Prostate gland (tissue), 2 donors: Measurements from ENCODE around the gene KCNH2.

Source experiments
- CTCF ChIP-seq, 4 experiments: fragments of 200-600 bp in 2 of 4; fragments of 450-650 bp in 2 of 4; sonication (generic) in 2 of 4; IDR thresholded peaks; 1 replicate in 3 of 4; 2 replicates in 1 of 4; pipeline ENCODE4 v1.5.1; 2016 to 2019; ENCODE audit warnings: antibody characterized with exemption in 4 of 4, mild to moderate bottlenecking in 2 of 4, moderate library complexity in 2 of 4
- POLR2A ChIP-seq: fragments of 450-650 bp; IDR thresholded peaks from one replicate; pipeline ENCODE4 v1.6.1; 2016; ENCODE audit warnings: antibody characterized with exemption, mild to moderate bottlenecking
- POLR2AphosphoS5 ChIP-seq: sonication (generic); formaldehyde crosslinking; IDR thresholded peaks from one replicate; pipeline ENCODE4 v1.6.1; 2017; ENCODE audit warnings: antibody characterized with exemption

DNA sequence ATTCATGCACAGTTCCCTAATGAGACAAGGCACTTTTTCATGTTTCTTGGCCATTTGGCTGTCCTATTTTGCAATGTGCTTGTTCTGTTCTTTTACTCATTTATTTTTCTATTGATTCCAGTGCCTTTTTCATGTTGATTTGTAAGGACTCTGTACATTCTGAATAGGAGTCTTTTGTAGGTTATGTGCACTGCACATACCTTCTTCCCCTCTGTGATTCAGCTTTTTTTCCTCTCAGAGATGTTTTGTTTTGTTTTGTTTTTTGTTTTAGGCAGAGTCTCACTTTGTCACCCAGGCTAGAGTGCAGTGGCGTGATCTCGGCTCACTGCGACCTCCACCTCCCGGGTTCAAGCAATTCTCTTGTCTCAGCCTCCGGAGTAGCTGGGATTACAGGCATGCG, 59.7 kb downstream of the KCNH2 start:
- TF ChIP-seq CTCF (IDR thresholded peaks at IDR 0.05) (no peak), POLR2AphosphoS5 (no peak), POLR2A (no peak)
